Activated CD4-positive, alpha-beta T cell treated with anti-CD3 and anti-CD28 coated beads, Interleukin-2, amount 50 U/mL, for 48 hours (primary cell): ENCODE data around the gene PRR9.
"Not testable (repeated sequence)": the region's sequence is repeated elsewhere in the genome, so short reads cannot be mapped to it uniquely, and the experiment has no call there.

Experiments used
- DNase-seq, 2 experiments: peaks; one replicate each; pipeline ENCODE4 v3.0.0-alpha.2; 2020

PRR9 gene

GRCh38 chr1:153217212-153217611 is at the start of gene PRR9:
PRR9 (plus strand) TSS chr1:153217584; CDS start chr1:153218145, 561 bp downstream.
- no peak for DNase-seq

GRCh38 chr1:153168686-153169085 is 48.7 kb upstream of the PRR9 start:
- DNase-seq: no peak

- DNase-seq: no peak
These were observed 42.8 kb upstream of the PRR9 start for GRCh38 chr1:153174624-153175023.

- DNase-seq: no peak
These were observed 38.5 kb upstream of the PRR9 start for GRCh38 chr1:153178922-153179321.

GRCh38 chr1:153180556-153180955 is 36.8 kb upstream of the PRR9 start:
- no peak for DNase-seq

GRCh38 chr1:153188301-153188700 is 29.1 kb upstream of the PRR9 start:
- DNase-seq: not testable (repeated sequence)

GRCh38 chr1:153190373-153190772 is 27.0 kb upstream of the PRR9 start:
- no peak for DNase-seq

GRCh38 chr1:153192697-153193096 is 24.7 kb upstream of the PRR9 start:
- no peak for DNase-seq

- DNase-seq: no peak
These were observed 22.9 kb upstream of the PRR9 start for GRCh38 chr1:153194331-153195050.

GRCh38 chr1:153195216-153195615 is 22.2 kb upstream of the PRR9 start:
- no peak for DNase-seq

- DNase-seq: no peak
These were observed 15.4 kb upstream of the PRR9 start for GRCh38 chr1:153202006-153202405.

- no peak for DNase-seq
These were observed 14.3 kb upstream of the PRR9 start, which contains the start of gene LELP1 for GRCh38 chr1:153203130-153203529. LELP1 (plus strand) TSS chr1:153203430; CDS start chr1:153204708, 1,278 bp downstream.

- DNase-seq: no peak
These were observed 10.8 kb upstream of the PRR9 start for GRCh38 chr1:153206631-153207030.

GRCh38 chr1:153210206-153210605 is 7.2 kb upstream of the PRR9 start:
- no peak for DNase-seq

- no peak for DNase-seq
These were observed 5.2 kb upstream of the PRR9 start for GRCh38 chr1:153212201-153212600.

- no peak for DNase-seq
These were observed 3.9 kb upstream of the PRR9 start for GRCh38 chr1:153213519-153213918.

- no peak for DNase-seq
These were observed 496 bp downstream of the PRR9 start for GRCh38 chr1:153217744-153218416.

- no peak for DNase-seq
These were observed 3.4 kb downstream of the PRR9 start for GRCh38 chr1:153220606-153221303.

- DNase-seq: peak; percentile 65 to 72
These were observed 5.9 kb downstream of the PRR9 start for GRCh38 chr1:153223040-153223891.

- DNase-seq: no peak
These were observed 10.4 kb downstream of the PRR9 start for GRCh38 chr1:153227810-153228209.

GRCh38 chr1:153228491-153228890 is 11.1 kb downstream of the PRR9 start:
- no peak for DNase-seq

- peak; percentile 22 to 38 for DNase-seq
These were observed 11.9 kb downstream of the PRR9 start for GRCh38 chr1:153229076-153229829.
